ENCODE data around the gene CDH13.

CDH13 gene

GRCh38 chr16:83835586-83836566, 1209.1 kb downstream of the CDH13 start:
- DNase-seq, result no peak

- DNase-seq, result no peak
Measured at GRCh38 chr16:83837566-83837965, 1210.8 kb downstream of the CDH13 start.

- no peak for DNase-seq
Measured at GRCh38 chr16:83838151-83838550, 1211.4 kb downstream of the CDH13 start.

- no peak for DNase-seq
Measured at GRCh38 chr16:83839561-83839960, 1212.8 kb downstream of the CDH13 start.

- DNase-seq, result no peak
Measured at GRCh38 chr16:83840060-83840617, 1213.4 kb downstream of the CDH13 start.

GRCh38 chr16:83842291-83842690, 1215.5 kb downstream of the CDH13 start:
- DNase-seq, result no peak

GRCh38 chr16:83842756-83843507, 1216.2 kb downstream of the CDH13 start:
- DNase-seq, result no peak

- no peak for DNase-seq
Measured at GRCh38 chr16:83843657-83844056, 1216.9 kb downstream of the CDH13 start.

- no peak for DNase-seq
Measured at GRCh38 chr16:83845263-83845662, 1218.5 kb downstream of the CDH13 start.

GRCh38 chr16:83847371-83848225, 1220.8 kb downstream of the CDH13 start:
- no peak for DNase-seq

- DNase-seq, result no peak
Measured at GRCh38 chr16:83849421-83849820, 1222.7 kb downstream of the CDH13 start.

All from cerebellar nuclear complex (tissue), 1 donor.